UCSD-AML1 (cell line): Measurements from ENCODE around the gene VDAC1.
"Not testable (repeated sequence)": the region's sequence is repeated elsewhere in the genome, so short reads cannot be mapped to it uniquely, and the experiment has no call there.

Source experiments
- DNase-seq: peaks from one replicate; lab custom pipeline; 2025; ENCODE audit not compliant: unreplicated experiment; lab: John Stamatoyannopoulos, UW

Gene VDAC1

GRCh38 chr5:134004626-134005416 lies at the start of gene VDAC1:
Gene VDAC1 (minus strand): TSS chr5:134004975. CDS start chr5:133993012, 11,963 bp downstream.
- DNase-seq: peak; percentile 89

DNA sequence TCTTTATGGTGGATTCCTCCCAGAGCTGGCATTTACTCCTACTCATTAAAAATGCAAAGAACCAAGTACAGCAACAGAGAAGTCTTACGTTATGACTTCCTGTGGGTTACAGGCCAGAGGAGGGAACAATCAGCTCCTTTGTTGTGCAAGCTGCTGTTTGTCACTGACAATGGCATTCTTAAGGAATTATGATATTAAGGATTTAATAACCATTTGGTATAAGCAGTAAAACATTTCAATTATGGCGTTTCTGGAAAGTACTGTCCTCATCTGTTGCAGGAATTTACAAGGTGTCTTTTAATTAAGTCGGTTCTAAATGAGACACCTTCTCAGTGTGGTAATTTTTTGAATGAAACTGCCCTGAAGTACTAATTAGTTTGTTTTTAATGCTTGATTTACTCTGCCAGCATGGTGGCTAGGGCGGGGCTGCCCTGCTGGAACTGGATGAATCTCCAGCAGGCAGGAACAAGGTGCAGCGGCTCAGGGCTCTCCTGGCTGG lies 49.1 kb upstream of the VDAC1 start:
- no peak for DNase-seq

DNA sequence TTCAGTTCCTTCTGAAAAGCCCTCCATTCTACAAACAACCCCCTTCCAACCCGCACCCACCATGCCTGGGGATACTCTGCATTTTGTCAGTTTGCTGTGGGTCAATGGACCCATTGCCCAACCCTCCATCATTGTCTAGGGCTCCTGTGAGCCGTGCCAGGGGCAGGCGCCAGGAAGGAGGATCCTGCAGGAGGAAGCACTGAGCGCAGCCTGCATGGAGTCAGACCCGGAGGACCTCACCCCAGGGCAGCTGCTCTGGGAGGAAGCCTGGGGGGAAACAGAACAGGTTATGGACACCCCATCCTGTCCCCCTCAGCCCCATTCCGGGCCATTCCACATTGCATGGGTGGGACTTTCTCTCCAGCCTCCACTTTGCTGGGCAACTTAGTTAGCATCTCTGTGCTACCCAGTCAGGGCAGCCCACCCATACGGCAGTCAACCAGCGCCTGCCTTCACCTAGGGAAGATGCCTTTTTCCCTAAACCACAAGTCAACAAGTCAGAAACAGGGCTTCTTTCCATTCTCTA lies 48.6 kb upstream of the VDAC1 start:
- DNase-seq: no peak

DNA sequence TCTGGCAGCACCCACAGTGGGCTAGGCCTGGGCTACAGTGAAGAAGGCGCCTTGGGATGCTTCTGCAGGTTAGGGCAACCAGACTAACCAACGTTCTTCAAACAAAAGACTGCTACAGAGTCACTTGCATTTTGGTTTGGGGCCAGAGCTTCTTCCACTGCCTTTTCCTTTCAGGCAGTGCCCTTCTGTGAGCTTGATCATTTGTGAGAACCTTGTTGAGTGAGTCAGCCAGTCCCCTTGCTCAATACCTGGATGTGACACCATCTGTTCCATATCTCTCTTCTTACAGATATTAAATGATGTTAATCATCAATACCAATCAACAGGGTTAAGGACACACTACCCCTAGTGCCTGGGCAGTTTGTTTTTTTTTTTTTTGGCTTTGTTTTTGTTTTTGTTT lies 46.5 kb upstream of the VDAC1 start:
- no peak for DNase-seq

- DNase-seq: no peak
These were observed 44.1 kb upstream of the VDAC1 start for GRCh38 chr5:134048864-134049263.

DNA sequence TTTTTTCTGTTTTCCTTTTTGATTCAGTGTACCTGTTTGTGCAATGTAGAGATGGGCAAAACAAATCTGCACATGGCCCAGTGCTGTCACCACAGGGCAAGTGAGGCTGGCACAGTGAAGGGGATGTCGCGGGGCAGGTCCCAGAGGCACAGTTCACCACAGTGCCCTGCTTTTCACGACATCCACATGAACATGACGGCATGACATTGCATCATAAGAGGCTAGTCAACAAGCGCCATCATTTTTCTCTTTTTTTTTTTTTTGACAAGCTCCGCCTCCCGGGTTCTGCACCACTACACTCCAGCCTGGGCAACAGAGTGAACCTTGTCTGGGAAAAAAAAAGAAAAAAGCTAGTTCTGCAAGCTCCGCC lies 42.9 kb upstream of the VDAC1 start:
- DNase-seq: no peak

- no peak for DNase-seq
These were observed 42.3 kb upstream of the VDAC1 start for GRCh38 chr5:134046801-134047686.

GRCh38 chr5:134046330-134046729 lies 41.6 kb upstream of the VDAC1 start:
- no peak for DNase-seq

GRCh38 chr5:134043793-134044792 lies 39.3 kb upstream of the VDAC1 start:
- no peak for DNase-seq

GRCh38 chr5:134041570-134042411 lies 37.0 kb upstream of the VDAC1 start:
- no peak for DNase-seq

- no peak for DNase-seq
These were observed 33.4 kb upstream of the VDAC1 start for GRCh38 chr5:134038138-134038537.

DNA sequence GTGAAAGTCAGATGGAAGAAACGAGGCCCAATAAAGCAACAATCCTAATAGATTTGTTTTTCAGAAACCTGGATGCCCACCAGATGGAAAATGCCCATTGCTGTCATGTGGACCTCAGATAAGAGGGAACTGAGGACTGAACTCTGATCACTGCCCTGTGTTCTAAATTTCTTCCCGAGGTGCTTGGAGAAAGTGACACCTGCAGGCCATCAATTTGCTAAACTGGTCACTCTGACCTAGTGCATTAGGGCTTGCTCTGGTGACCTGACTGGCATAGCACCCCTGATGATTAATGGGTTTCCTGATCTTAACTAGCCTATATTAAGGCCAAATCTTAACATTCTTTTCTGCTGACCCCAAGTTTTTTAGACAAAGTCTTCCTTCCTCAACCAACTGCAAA lies 32.4 kb upstream of the VDAC1 start:
- DNase-seq: no peak

GRCh38 chr5:134034326-134034725 lies 29.6 kb upstream of the VDAC1 start:
- no peak for DNase-seq

GRCh38 chr5:134030303-134030964 lies 25.7 kb upstream of the VDAC1 start:
- DNase-seq: not testable (repeated sequence)

GRCh38 chr5:134029156-134029555 lies 24.4 kb upstream of the VDAC1 start:
- no peak for DNase-seq

GRCh38 chr5:134028496-134028895 lies 23.7 kb upstream of the VDAC1 start:
- no peak for DNase-seq

DNA sequence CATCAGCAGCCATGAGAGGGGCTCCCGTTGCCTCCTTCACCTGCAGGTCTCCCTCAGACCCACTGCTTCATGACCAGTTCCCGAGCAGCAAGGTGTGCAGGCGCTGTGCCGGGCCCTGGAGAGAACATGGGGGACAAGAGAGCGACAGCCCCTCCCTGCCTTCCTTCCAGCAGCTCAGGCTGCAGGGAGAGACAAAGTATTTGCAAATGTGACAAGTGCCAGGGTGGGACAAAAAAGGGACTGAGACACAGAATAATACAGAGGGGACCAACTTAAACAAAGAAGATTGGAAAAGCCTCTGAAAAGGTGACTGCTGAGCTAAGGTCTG lies 22.5 kb upstream of the VDAC1 start:
- no peak for DNase-seq

- DNase-seq: peak; percentile 37
These were observed 21.9 kb upstream of the VDAC1 start for GRCh38 chr5:134026521-134027287.
